HEK293 (cell line): Measurements from ENCODE around the gene WSB2.

Experiments used
- BCL11A ChIP-seq: fragments of 450-650 bp; formaldehyde crosslinking; IDR thresholded peaks from 2 replicates; pipeline ENCODE4 v1.5.1; 2016; ENCODE audit warnings: low read depth, missing biosample characterization, missing genetic modification characterization
- EGR2 ChIP-seq: fragments of 450-650 bp; formaldehyde crosslinking; IDR thresholded peaks from 2 replicates; pipeline ENCODE4 v1.5.1; 2016; ENCODE audit warnings: low read depth, missing biosample characterization, missing genetic modification characterization
- ELK4 ChIP-seq: IDR thresholded peaks from 2 replicates; pipeline ENCODE4 v1.6.1; 2011; ENCODE audit warnings: mild to moderate bottlenecking, low read depth, low read length, borderline replicate concordance
- HOXC10 ChIP-seq: sonication (generic); formaldehyde crosslinking; IDR thresholded peaks from 2 replicates; pipeline ENCODE4 v1.8.1; 2023; ENCODE audit warnings: mild to moderate bottlenecking, missing genetic modification reagents
- HOXD13 ChIP-seq: sonication (generic); formaldehyde crosslinking; IDR thresholded peaks from 2 replicates; pipeline ENCODE4 v1.8.0; 2022; ENCODE audit warnings: missing genetic modification reagents, borderline replicate concordance
- KLF1 ChIP-seq: fragments of 450-650 bp; formaldehyde crosslinking; IDR thresholded peaks from 2 replicates; pipeline ENCODE4 v1.5.1; 2016; ENCODE audit warnings: missing biosample characterization, missing genetic modification characterization
- KLF9 ChIP-seq: fragments of 450-650 bp; formaldehyde crosslinking; IDR thresholded peaks from 2 replicates; pipeline ENCODE4 v1.5.1; 2016; ENCODE audit warnings: missing biosample characterization, missing genetic modification characterization, low read depth
- MEIS1 ChIP-seq: sonication (generic); formaldehyde crosslinking; IDR thresholded peaks from 2 replicates; pipeline ENCODE4 v1.8.1; 2022; ENCODE audit warnings: missing genetic modification reagents, mild to moderate bottlenecking, borderline replicate concordance
- SCRT1 ChIP-seq: fragments of 450-650 bp; formaldehyde crosslinking; IDR thresholded peaks from 2 replicates; pipeline ENCODE4 v1.5.1; 2016; ENCODE audit warnings: missing biosample characterization, missing genetic modification characterization, borderline replicate concordance
- SP2 ChIP-seq: fragments of 450-650 bp; formaldehyde crosslinking; IDR thresholded peaks from 2 replicates; pipeline ENCODE4 v1.5.1; 2016; ENCODE audit warnings: missing biosample characterization, missing genetic modification characterization
- YY2 ChIP-seq: fragments of 450-650 bp; formaldehyde crosslinking; IDR thresholded peaks from 2 replicates; pipeline ENCODE4 v1.5.1; 2016; ENCODE audit warnings: missing biosample characterization, missing genetic modification characterization
- ZNF114 ChIP-seq: fragments of 450-650 bp; formaldehyde crosslinking; IDR thresholded peaks from 2 replicates; pipeline ENCODE4 v1.5.0; 2017; ENCODE audit warnings: missing biosample characterization, missing genetic modification characterization
- ZNF138 ChIP-seq: fragments of 450-650 bp; formaldehyde crosslinking; IDR thresholded peaks from 2 replicates; pipeline ENCODE4 v1.5.1; 2016; ENCODE audit warnings: missing biosample characterization, missing genetic modification characterization, borderline replicate concordance
- ZNF184 ChIP-seq: fragments of 450-650 bp; IDR thresholded peaks from 2 replicates; pipeline ENCODE4 v1.5.1; 2018; ENCODE audit warnings: missing biosample characterization, mild to moderate bottlenecking, missing genetic modification characterization
- ZNF2 ChIP-seq: fragments of 450-650 bp; formaldehyde crosslinking; IDR thresholded peaks from 2 replicates; pipeline ENCODE4 v1.5.1; 2016; ENCODE audit warnings: missing biosample characterization, missing genetic modification characterization
- ZNF211 ChIP-seq: fragments of 450-650 bp; formaldehyde crosslinking; IDR thresholded peaks from 2 replicates; pipeline ENCODE4 v1.5.1; 2016; ENCODE audit warnings: low read depth, missing biosample characterization, missing genetic modification characterization
- ZNF274 ChIP-seq, 2 experiments: fragments of 200-500 bp in 1 of 2; fragments of 450-650 bp in 1 of 2; sonication (Bioruptor generic) in 1 of 2; formaldehyde crosslinking in 1 of 2; IDR thresholded peaks; 2 replicates each; pipeline versions ENCODE4 v1.5.1 to v1.6.1; 2014 to 2016; ENCODE audit warnings: borderline replicate concordance in 1 of 2, inconsistent platforms in 1 of 2, low read length in 1 of 2, missing biosample characterization in 1 of 2, missing genetic modification characterization in 1 of 2
- ZNF394 ChIP-seq: fragments of 450-650 bp; formaldehyde crosslinking; IDR thresholded peaks from 2 replicates; pipeline ENCODE4 v1.5.1; 2016; ENCODE audit warnings: missing biosample characterization, missing genetic modification characterization, mild to moderate bottlenecking, moderate library complexity, borderline replicate concordance
- ZNF544 ChIP-seq: fragments of 450-650 bp; formaldehyde crosslinking; IDR thresholded peaks from 2 replicates; pipeline ENCODE4 v1.5.0; 2017; ENCODE audit warnings: missing biosample characterization, missing genetic modification characterization
- ZNF596 ChIP-seq: fragments of 450-650 bp; IDR thresholded peaks from 2 replicates; pipeline ENCODE4 v1.5.0; 2018; ENCODE audit warnings: missing biosample characterization, mild to moderate bottlenecking, missing genetic modification characterization, moderate library complexity
- ZNF610 ChIP-seq: fragments of 450-650 bp; formaldehyde crosslinking; IDR thresholded peaks from 2 replicates; pipeline ENCODE4 v1.5.1; 2016; ENCODE audit warnings: missing biosample characterization, missing genetic modification characterization, borderline replicate concordance
- ZNF624 ChIP-seq: fragments of 450-650 bp; formaldehyde crosslinking; IDR thresholded peaks from 2 replicates; pipeline ENCODE4 v1.5.1; 2017; ENCODE audit warnings: missing biosample characterization, missing genetic modification characterization
- ZNF626 ChIP-seq: fragments of 450-650 bp; sonication (Bioruptor Pico); formaldehyde crosslinking; IDR thresholded peaks from 2 replicates; pipeline ENCODE4 v1.5.1; 2018; ENCODE audit warnings: missing biosample characterization, missing genetic modification characterization, inconsistent platforms
- ZNF670 ChIP-seq: fragments of 450-650 bp; formaldehyde crosslinking; IDR thresholded peaks from 2 replicates; pipeline ENCODE4 v1.5.1; 2016; ENCODE audit warnings: missing biosample characterization, missing genetic modification characterization, low read depth
- ZNF747 ChIP-seq: fragments of 450-650 bp; formaldehyde crosslinking; IDR thresholded peaks from 2 replicates; pipeline ENCODE4 v1.5.1; 2016; ENCODE audit warnings: missing biosample characterization, missing genetic modification characterization
- TF ChIP-seq, protein P1 (sequence below): fragments of 450-650 bp; formaldehyde crosslinking; IDR thresholded peaks from 2 replicates; pipeline ENCODE4 v1.5.1; 2016; ENCODE audit warnings: missing biosample characterization, missing genetic modification characterization, borderline replicate concordance
- TF ChIP-seq, protein P2 (sequence below): fragments of 450-650 bp; formaldehyde crosslinking; optimal IDR thresholded peaks from 2 replicates; pipeline ENCODE3; 2016; ENCODE audit warnings: missing biosample characterization, mild to moderate bottlenecking, missing genetic modification characterization
- TF ChIP-seq, protein P3 (sequence below): fragments of 450-650 bp; formaldehyde crosslinking; IDR thresholded peaks from 2 replicates; pipeline ENCODE4 v1.5.1; 2016; ENCODE audit warnings: missing biosample characterization, missing genetic modification characterization
- TF ChIP-seq, protein P4 (sequence below): fragments of 450-650 bp; formaldehyde crosslinking; IDR thresholded peaks from 2 replicates; pipeline ENCODE4 v1.5.1; 2016; ENCODE audit warnings: missing biosample characterization, missing genetic modification characterization

WSB2 gene

GRCh38 chr12:118016424-118017264 lies 44.3 kb downstream of the WSB2 start, which contains the start of gene RFC5 (continued):
- TF ChIP-seq SCRT1 (tag by site-specific recombination), result no peak
- peak; percentile 80 for TF ChIP-seq KLF9 (tag by site-specific recombination)
- TF ChIP-seq HOXC10 (CRISPR knock-in tag), result no peak
- TF ChIP-seq ZNF211 (tag by site-specific recombination), result no peak
- no peak for TF ChIP-seq ZNF114
- TF ChIP-seq ZNF596 (tag by site-specific recombination), result no peak
- no peak for TF ChIP-seq HOXD13 (CRISPR knock-in tag)
- no peak for TF ChIP-seq ZNF138 (tag by site-specific recombination)
- no peak for TF ChIP-seq ZNF670 (tag by site-specific recombination)
- no peak for TF ChIP-seq MEIS1 (CRISPR knock-in tag)
- TF ChIP-seq ZNF544 (tag by site-specific recombination), result no peak
- peak; percentile 46; the same call in 1 of the 2 replicates for TF ChIP-seq EGR2 (tag by site-specific recombination)
- TF ChIP-seq, protein P1, sequence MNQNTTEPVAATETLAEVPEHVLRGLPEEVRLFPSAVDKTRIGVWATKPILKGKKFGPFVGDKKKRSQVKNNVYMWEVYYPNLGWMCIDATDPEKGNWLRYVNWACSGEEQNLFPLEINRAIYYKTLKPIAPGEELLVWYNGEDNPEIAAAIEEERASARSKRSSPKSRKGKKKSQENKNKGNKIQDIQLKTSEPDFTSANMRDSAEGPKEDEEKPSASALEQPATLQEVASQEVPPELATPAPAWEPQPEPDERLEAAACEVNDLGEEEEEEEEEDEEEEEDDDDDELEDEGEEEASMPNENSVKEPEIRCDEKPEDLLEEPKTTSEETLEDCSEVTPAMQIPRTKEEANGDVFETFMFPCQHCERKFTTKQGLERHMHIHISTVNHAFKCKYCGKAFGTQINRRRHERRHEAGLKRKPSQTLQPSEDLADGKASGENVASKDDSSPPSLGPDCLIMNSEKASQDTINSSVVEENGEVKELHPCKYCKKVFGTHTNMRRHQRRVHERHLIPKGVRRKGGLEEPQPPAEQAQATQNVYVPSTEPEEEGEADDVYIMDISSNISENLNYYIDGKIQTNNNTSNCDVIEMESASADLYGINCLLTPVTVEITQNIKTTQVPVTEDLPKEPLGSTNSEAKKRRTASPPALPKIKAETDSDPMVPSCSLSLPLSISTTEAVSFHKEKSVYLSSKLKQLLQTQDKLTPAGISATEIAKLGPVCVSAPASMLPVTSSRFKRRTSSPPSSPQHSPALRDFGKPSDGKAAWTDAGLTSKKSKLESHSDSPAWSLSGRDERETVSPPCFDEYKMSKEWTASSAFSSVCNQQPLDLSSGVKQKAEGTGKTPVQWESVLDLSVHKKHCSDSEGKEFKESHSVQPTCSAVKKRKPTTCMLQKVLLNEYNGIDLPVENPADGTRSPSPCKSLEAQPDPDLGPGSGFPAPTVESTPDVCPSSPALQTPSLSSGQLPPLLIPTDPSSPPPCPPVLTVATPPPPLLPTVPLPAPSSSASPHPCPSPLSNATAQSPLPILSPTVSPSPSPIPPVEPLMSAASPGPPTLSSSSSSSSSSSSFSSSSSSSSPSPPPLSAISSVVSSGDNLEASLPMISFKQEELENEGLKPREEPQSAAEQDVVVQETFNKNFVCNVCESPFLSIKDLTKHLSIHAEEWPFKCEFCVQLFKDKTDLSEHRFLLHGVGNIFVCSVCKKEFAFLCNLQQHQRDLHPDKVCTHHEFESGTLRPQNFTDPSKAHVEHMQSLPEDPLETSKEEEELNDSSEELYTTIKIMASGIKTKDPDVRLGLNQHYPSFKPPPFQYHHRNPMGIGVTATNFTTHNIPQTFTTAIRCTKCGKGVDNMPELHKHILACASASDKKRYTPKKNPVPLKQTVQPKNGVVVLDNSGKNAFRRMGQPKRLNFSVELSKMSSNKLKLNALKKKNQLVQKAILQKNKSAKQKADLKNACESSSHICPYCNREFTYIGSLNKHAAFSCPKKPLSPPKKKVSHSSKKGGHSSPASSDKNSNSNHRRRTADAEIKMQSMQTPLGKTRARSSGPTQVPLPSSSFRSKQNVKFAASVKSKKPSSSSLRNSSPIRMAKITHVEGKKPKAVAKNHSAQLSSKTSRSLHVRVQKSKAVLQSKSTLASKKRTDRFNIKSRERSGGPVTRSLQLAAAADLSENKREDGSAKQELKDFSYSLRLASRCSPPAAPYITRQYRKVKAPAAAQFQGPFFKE (tag by site-specific recombination), result no peak
- no peak for TF ChIP-seq ZNF626 (tag by site-specific recombination)
- TF ChIP-seq ZNF184 (tag by site-specific recombination), result no peak
- no peak for TF ChIP-seq ZNF747 (tag by site-specific recombination)
- no peak for TF ChIP-seq ZNF274 (IDR thresholded peaks at IDR 0.05; ENCODE audit: low read length)
- no peak for TF ChIP-seq ZNF274 (tag by site-specific recombination; IDR thresholded peaks at IDR 0.05; ENCODE audit: borderline replicate concordance)
- TF ChIP-seq ZNF610, result peak; percentile 62; the same call in 1 of the 2 replicates
- peak; percentile 91 for TF ChIP-seq BCL11A
- peak; percentile 61; the same call in 1 of the 2 replicates for TF ChIP-seq ELK4
- TF ChIP-seq ZNF624 (tag by site-specific recombination), result no peak
- TF ChIP-seq YY2 (tag by site-specific recombination), result 0 out of 2 replicates have a peak, but pooled peaks have one; percentile 17
- TF ChIP-seq ZNF394 (tag by site-specific recombination), result peak; percentile 30; the same call in 1 of the 2 replicates
- TF ChIP-seq, protein P2, sequence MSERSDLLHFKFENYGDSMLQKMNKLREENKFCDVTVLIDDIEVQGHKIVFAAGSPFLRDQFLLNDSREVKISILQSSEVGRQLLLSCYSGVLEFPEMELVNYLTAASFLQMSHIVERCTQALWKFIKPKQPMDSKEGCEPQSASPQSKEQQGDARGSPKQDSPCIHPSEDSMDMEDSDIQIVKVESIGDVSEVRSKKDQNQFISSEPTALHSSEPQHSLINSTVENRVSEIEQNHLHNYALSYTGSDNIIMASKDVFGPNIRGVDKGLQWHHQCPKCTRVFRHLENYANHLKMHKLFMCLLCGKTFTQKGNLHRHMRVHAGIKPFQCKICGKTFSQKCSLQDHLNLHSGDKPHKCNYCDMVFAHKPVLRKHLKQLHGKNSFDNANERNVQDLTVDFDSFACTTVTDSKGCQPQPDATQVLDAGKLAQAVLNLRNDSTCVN (tag by site-specific recombination), result peak; percentile 90
- peak; percentile 80 for TF ChIP-seq SP2
- TF ChIP-seq ZNF2 (tag by site-specific recombination), result peak; percentile 70; the same call in 1 of the 2 replicates
- TF ChIP-seq KLF1 (tag by site-specific recombination), result no peak
- TF ChIP-seq, protein P3, sequence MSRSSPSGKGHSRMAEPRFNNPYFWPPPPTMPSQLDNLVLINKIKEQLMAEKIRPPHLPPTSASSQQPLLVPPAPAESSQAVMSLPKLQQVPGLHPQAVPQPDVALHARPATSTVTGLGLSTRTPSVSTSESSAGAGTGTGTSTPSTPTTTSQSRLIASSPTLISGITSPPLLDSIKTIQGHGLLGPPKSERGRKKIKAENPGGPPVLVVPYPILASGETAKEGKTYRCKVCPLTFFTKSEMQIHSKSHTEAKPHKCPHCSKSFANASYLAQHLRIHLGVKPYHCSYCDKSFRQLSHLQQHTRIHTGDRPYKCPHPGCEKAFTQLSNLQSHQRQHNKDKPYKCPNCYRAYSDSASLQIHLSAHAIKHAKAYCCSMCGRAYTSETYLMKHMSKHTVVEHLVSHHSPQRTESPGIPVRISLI (tag by site-specific recombination), result no peak
- TF ChIP-seq, protein P4, sequence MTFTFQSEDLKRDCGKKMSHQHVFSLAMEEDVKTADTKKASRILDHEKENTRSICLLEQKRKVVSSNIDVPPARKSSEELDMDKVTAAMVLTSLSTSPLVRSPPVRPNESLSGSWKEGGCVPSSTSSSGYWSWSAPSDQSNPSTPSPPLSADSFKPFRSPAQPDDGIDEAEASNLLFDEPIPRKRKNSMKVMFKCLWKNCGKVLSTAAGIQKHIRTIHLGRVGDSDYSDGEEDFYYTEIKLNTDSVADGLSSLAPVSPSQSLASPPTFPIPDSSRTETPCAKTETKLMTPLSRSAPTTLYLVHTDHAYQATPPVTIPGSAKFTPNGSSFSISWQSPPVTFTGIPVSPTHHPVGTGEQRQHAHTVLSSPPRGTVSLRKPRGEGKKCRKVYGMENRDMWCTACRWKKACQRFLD, result no peak
